OCI-LY1 (cell line): ENCODE data around the gene BLACAT1.

ENCODE experiments used
- H2AFZ ChIP-seq: fragments of 200-600 bp; sonication (generic), shearing (Covaris generic); 2 replicates; pipeline ENCODE4 v1.6.0; 2014; ENCODE audit warnings: antibody characterized with exemption, mild to moderate bottlenecking, low read length
- H3F3A ChIP-seq: fragments of 200-600 bp; sonication (generic), shearing (Covaris generic); 2 replicates; pipeline ENCODE4 v1.6.0; 2014; ENCODE audit warnings: mild to moderate bottlenecking, antibody characterized with exemption, low read length, moderate library complexity; ENCODE audit not compliant: insufficient read depth
- H3K27ac ChIP-seq: fragments of 200-600 bp; sonication (generic); 2 replicates; pipeline ENCODE4 v1.5.1; 2014; ENCODE audit warnings: low read length, mixed run types, mild to moderate bottlenecking, low read depth; ENCODE audit not compliant: poor library complexity, severe bottlenecking
- H3K27me3 ChIP-seq: fragments of 200-600 bp; sonication (generic); 2 replicates; pipeline ENCODE4 v1.6.0; 2014; ENCODE audit warnings: antibody characterized with exemption, mild to moderate bottlenecking, low read length, moderate library complexity; ENCODE audit not compliant: insufficient read depth
- H3K36me3 ChIP-seq: fragments of 200-600 bp; sonication (generic); 2 replicates; pipeline ENCODE4 v1.6.1; 2014; ENCODE audit warnings: mild to moderate bottlenecking, antibody characterized with exemption, low read length, moderate library complexity, mixed read lengths; ENCODE audit not compliant: insufficient read depth
- H3K4me1 ChIP-seq: fragments of 200-600 bp; sonication (generic); 2 replicates; pipeline ENCODE4 v1.5.1; 2014; ENCODE audit warnings: mild to moderate bottlenecking, low read length, moderate library complexity; ENCODE audit not compliant: insufficient read depth, severe bottlenecking
- H3K4me2 ChIP-seq: fragments of 200-600 bp; sonication (generic), shearing (Covaris generic); 2 replicates; pipeline ENCODE4 v1.6.1; 2014; ENCODE audit warnings: low read length
- H3K4me3 ChIP-seq: fragments of 200-600 bp; sonication (generic); 2 replicates; pipeline ENCODE4 v1.5.1; 2014; ENCODE audit warnings: low read length, low read depth, mild to moderate bottlenecking, mixed read lengths; ENCODE audit not compliant: poor library complexity, severe bottlenecking
- H3K79me2 ChIP-seq: fragments of 200-600 bp; shearing (Covaris generic); 2 replicates; pipeline ENCODE4 v1.6.1; 2016; ENCODE audit warnings: mixed run types, low read length, mixed read lengths; ENCODE audit not compliant: insufficient read depth
- H3K9ac ChIP-seq: fragments of 200-600 bp; sonication (generic), shearing (Covaris generic); 2 replicates; pipeline ENCODE4 v1.6.1; 2014; ENCODE audit warnings: mild to moderate bottlenecking, low read length, mixed read lengths
- H3K9me2 ChIP-seq: fragments of 200-600 bp; sonication (generic), shearing (Covaris generic); 2 replicates; pipeline ENCODE4 v1.6.1; 2014; ENCODE audit warnings: low read depth, mild to moderate bottlenecking, low read length, mixed read lengths
- H3K9me3 ChIP-seq: fragments of 200-600 bp; shearing (Covaris generic); 2 replicates; pipeline ENCODE4 v1.6.1; 2014; ENCODE audit warnings: low read length, mixed read lengths
- H4K20me1 ChIP-seq: fragments of 200-600 bp; sonication (generic), shearing (Covaris generic); 2 replicates; pipeline ENCODE4 v1.6.0; 2016; ENCODE audit warnings: mild to moderate bottlenecking, low read length; ENCODE audit not compliant: insufficient read depth
- EZH2 ChIP-seq: fragments of 200-600 bp; sonication (generic), shearing (Covaris generic); IDR thresholded peaks from 2 replicates; pipeline ENCODE4 v1.8.0; 2017; ENCODE audit warnings: borderline replicate concordance, mixed run types, mild to moderate bottlenecking, antibody characterized with exemption, low read length, moderate library complexity, mixed read lengths
- TF ChIP-seq, protein P1 (sequence below): fragments of 200-600 bp; sonication (generic), shearing (Covaris generic); IDR thresholded peaks from 2 replicates; pipeline ENCODE4 v1.5.1; 2017; ENCODE audit warnings: mild to moderate bottlenecking, antibody characterized with exemption, low read length, moderate library complexity, mixed read lengths

BLACAT1 gene

DNA sequence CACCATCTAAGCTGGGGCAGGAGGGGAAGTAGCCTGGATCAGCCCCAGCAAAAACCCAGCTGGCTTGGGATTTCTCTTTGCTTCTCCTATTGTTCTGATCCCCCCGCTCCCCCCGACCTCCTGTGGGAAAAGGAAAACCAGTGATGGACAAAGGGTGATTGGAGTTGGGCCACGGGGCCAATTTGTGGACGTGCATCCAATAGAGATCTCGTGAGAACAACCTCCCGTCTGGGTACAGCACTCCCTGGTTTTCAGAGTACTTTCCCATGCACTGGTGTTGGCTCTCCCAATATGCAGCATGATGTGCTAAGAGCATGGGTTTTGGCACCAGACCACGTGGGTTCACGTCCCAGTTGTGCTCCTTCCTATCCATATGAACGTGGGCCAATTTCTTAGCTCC is 9.0 kb downstream of the BLACAT1 start:
- H3K4me2 ChIP-seq, result no peak overlapping the region
- no peaks in the 10 kb centered on the region for H3K9me2 ChIP-seq
- no peak overlapping the region for H3K9ac ChIP-seq
- TF ChIP-seq EZH2, result no peak
- TF ChIP-seq, protein P1, sequence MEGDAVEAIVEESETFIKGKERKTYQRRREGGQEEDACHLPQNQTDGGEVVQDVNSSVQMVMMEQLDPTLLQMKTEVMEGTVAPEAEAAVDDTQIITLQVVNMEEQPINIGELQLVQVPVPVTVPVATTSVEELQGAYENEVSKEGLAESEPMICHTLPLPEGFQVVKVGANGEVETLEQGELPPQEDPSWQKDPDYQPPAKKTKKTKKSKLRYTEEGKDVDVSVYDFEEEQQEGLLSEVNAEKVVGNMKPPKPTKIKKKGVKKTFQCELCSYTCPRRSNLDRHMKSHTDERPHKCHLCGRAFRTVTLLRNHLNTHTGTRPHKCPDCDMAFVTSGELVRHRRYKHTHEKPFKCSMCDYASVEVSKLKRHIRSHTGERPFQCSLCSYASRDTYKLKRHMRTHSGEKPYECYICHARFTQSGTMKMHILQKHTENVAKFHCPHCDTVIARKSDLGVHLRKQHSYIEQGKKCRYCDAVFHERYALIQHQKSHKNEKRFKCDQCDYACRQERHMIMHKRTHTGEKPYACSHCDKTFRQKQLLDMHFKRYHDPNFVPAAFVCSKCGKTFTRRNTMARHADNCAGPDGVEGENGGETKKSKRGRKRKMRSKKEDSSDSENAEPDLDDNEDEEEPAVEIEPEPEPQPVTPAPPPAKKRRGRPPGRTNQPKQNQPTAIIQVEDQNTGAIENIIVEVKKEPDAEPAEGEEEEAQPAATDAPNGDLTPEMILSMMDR, result no peak
- no peak overlapping the region for H2AFZ ChIP-seq
- H3K9me3 ChIP-seq, result no peaks in the 10 kb centered on the region
- no peaks in the 10 kb centered on the region for H3F3A ChIP-seq
- H3K27me3 ChIP-seq, result peaks cover 4% of the 10 kb centered on the region; the same call in 1 of the 2 replicates
- no peak overlapping the region for H3K4me3 ChIP-seq
- no peak overlapping the region for H3K27ac ChIP-seq
- H4K20me1 ChIP-seq, result no peaks in the 10 kb centered on the region
- no peaks in the 10 kb centered on the region for H3K36me3 ChIP-seq
- H3K4me1 ChIP-seq, result no peaks in the 10 kb centered on the region
- H3K79me2 ChIP-seq, result no peaks in the 10 kb centered on the region

DNA sequence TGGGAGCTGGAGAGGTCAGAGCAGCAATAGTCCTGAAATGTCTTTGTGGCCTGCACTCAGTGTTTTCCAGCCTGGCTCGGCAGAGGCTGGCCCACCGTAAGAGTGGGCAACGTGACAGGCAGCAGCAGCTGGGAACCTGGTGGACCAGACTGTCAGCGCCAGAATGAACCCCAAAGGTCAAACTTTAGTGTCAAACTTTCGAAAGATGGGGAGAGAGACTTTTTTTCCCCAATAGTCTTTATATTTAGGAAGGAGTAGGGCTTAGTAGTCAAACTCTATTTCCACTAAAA is 10.3 kb downstream of the BLACAT1 start:
- Histone ChIP-seq H3K4me3 (no peak overlapping the region), H3K4me2 (no peak overlapping the region), H3F3A (no peaks in the 10 kb centered on the region), H4K20me1 (no peaks in the 10 kb centered on the region), H3K79me2 (no peaks in the 10 kb centered on the region), H3K9me3 (no peaks in the 10 kb centered on the region), H3K9ac (no peak overlapping the region), H3K27me3 (peaks cover 4% of the 10 kb centered on the region; the same call in 1 of the 2 replicates), H2AFZ (no peak overlapping the region), H3K9me2 (no peaks in the 10 kb centered on the region), H3K4me1 (peaks cover 11% of the 10 kb centered on the region), H3K27ac (no peak overlapping the region), H3K36me3 (no peaks in the 10 kb centered on the region)
- no peak for TF ChIP-seq EZH2
- TF ChIP-seq, protein P1, result no peak

- Histone ChIP-seq H3K9ac (no peak overlapping the region), H3K79me2 (no peaks in the 10 kb centered on the region), H3K36me3 (no peaks in the 10 kb centered on the region), H3K4me3 (no peak overlapping the region), H3K9me2 (no peaks in the 10 kb centered on the region), H3K27ac (no peak overlapping the region), H2AFZ (no peak overlapping the region), H3F3A (no peaks in the 10 kb centered on the region), H3K4me1 (peaks cover 16% of the 10 kb centered on the region), H3K27me3 (peaks cover 4% of the 10 kb centered on the region; the same call in 1 of the 2 replicates), H3K9me3 (no peaks in the 10 kb centered on the region), H4K20me1 (no peaks in the 10 kb centered on the region), H3K4me2 (no peak overlapping the region)
- no peak for TF ChIP-seq EZH2
Measured at GRCh38 chr1:205444931-205445645, 10.8 kb downstream of the BLACAT1 start.
